ENCODE data around the gene BLM.
A peak's percentile ranks its signal among the peaks of the same experiment; 100 is the strongest.
"Not testable (repeated sequence)": the region's sequence is repeated elsewhere in the genome, so short reads cannot be mapped to it uniquely, and the experiment has no call there.

The BLM gene

DNA sequence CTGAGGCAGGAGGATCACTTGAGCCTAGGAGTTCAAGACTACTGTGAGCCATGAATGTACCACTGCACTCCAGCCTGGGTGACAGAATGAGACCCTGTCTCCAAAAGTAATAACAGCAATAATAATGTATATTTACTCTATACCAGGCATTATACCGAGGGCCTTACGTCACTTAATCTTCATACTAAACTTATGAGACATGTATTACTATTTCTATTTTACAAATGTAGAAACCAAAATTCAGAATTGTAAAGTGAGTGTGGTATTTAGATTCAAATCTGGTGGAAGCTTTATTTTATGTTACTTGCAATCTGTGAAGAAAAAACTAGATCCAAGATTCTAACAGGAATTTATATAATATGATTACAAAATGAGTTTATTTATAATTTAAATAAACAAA, 9.7 kb upstream of the BLM start:
- no peak for ATAC-seq
- Mint-ChIP-seq H3K36me3 (peaks cover 11% of the 10 kb centered on the region), H3K4me1 (peaks cover 13% of the 10 kb centered on the region), H3K27me3 (no peaks in the 10 kb centered on the region), H3K9me3 (peaks cover 3% of the 10 kb centered on the region), H3K27ac (no peak overlapping the region), H3K4me3 (no peak overlapping the region)

DNA sequence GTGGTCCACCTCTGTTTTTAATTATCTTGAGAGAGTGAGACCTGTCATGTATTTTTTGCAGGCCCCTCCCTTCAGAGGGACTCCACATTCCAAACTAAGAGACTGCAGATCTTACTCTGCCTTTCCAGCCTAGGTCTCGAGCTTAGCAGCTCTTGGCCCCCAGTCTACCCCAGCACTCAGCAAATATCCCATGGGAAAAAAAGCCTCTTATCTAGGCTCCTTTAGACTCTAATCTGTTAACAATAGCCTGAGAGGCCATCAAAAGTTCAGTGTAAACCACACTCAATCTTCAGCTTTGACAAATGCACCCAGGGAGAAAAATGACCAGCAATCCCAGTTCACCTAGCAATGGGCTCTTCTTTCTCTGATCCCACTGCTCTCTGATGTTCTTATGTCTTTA, 8.6 kb upstream of the BLM start:
- H3K27me3 Mint-ChIP-seq: no peaks in the 10 kb centered on the region
- H3K9me3 Mint-ChIP-seq: peaks cover under 1% of the 10 kb centered on the region
- H3K36me3 Mint-ChIP-seq: peaks cover 12% of the 10 kb centered on the region
- peaks cover 13% of the 10 kb centered on the region for H3K4me1 Mint-ChIP-seq
- H3K4me3 Mint-ChIP-seq: no peak overlapping the region
- no peak overlapping the region for H3K27ac Mint-ChIP-seq
- ATAC-seq: no peak

DNA sequence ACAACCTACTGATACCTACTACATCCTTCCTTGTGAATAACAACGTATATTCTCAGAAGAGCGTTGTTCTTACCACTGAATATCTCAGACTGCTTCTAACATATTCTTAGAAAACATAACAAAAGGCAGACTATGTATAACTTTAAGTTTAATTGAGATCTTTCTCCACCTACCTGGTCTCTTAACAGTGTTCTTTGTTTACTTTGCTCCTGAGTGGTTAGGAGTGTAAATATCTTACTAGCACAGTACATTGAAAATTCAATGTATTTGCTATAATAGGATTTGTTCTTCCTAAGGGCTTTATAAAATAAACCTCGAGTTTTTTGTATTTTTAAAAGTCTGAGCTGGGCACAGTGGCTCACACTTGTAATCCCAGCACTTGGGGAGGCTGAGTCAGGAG, 7.9 kb upstream of the BLM start:
- Mint-ChIP-seq H3K27ac (no peak overlapping the region), H3K9me3 (no peaks in the 10 kb centered on the region), H3K27me3 (no peaks in the 10 kb centered on the region), H3K4me1 (peaks cover 13% of the 10 kb centered on the region), H3K4me3 (no peak overlapping the region), H3K36me3 (peaks cover 12% of the 10 kb centered on the region)
- no peak for ATAC-seq

DNA sequence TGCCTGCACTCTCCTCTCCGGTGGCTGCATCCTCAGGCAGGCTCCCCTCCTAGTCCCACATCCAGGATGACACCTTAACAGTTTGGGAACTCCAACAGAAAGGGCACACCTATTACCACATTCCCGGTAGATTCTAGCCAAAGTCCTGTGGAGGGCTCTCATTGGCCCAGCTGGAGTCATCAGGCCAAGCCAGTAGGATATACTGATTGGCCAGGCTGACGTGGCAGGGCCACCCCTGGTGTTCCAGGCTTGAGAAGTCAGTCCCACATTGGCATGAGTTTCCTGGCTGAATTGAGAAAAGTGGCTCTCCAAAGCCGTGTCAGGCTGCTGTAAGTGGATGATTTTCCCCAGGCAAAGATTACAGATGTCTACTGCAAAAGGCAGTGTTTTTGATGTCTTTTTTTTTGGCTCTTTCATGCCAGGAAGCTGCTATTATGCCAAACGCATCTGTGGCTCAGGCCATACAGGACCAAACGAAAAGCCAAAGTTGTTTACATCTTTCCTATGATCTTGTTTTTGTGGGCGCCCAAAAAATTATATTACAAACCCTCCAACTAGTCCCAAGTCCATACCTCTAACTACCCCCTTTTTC, 6.6 kb upstream of the BLM start:
- Mint-ChIP-seq H3K36me3 (peaks cover 6% of the 10 kb centered on the region), H3K4me3 (no peak overlapping the region), H3K27me3 (no peaks in the 10 kb centered on the region), H3K27ac (peak overlapping the region; percentile 62), H3K9me3 (no peaks in the 10 kb centered on the region), H3K4me1 (peaks cover 13% of the 10 kb centered on the region)
- no peak for ATAC-seq

DNA sequence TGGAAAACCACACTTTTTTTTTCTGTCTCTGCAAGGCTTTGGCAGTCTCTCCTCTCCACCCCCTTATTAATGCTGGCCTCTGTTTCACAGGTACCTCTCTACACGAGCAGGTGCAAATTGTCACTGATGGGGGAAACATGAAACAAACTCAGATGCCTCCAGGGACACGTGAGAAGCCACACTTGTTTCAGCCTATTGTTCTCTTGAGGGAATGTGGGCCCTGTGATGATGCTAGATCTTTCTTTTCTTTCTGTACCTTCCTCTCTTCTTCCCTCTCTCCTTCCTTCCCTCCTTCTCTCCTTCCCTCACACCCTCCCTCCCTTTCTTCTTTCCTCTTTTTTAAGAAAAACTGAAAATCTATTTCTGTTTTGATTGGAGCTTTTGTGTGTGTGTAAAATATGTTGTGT, 5.7 kb upstream of the BLM start:
- Mint-ChIP-seq H3K27ac (peak overlapping the region; percentile 62), H3K4me1 (peaks cover 22% of the 10 kb centered on the region), H3K4me3 (no peak overlapping the region), H3K36me3 (peaks cover 6% of the 10 kb centered on the region), H3K27me3 (no peaks in the 10 kb centered on the region), H3K9me3 (no peaks in the 10 kb centered on the region)
- no peak for ATAC-seq

DNA sequence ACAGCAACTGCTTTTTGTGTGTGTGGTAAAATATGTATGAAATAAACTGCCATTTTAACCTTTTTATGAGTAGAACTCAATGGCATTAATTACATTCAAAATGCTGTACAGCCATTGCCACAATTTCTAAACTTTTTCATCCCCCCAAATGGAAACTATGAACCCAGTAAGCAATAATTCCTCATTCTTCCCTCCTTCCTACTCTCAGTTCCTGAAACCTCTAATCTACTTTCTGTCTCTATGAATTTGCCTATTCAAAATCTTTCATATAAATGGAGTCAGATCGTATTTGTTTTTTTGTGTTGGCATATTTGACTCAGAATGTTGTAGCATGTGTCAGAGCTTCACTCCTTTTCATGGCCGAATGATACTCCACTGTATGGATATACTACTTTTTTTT, 5.3 kb upstream of the BLM start:
- Mint-ChIP-seq H3K36me3 (peaks cover 6% of the 10 kb centered on the region), H3K9me3 (no peaks in the 10 kb centered on the region), H3K27me3 (no peaks in the 10 kb centered on the region), H3K27ac (peak overlapping the region; percentile 62), H3K4me1 (peaks cover 25% of the 10 kb centered on the region), H3K4me3 (no peak overlapping the region)
- ATAC-seq: peak; percentile 34

DNA sequence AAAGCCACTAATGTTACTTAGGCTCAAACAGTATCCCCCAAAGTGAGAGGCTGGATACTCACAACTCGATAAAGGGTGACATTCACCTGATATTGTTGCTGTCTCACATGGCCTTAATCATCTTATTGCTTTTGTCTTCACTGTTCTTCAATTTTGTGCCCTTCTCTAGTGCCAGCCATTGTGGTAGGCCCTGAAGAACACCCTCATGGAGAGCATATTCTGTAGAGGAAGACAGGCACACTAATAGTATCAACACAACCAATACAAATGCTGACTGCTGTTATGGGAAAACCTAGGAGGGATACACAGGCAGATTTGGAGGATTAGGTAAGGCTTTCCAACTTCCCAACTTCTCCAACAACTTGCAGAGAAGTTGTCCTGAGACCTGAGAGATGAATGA, 4.1 kb upstream of the BLM start:
- Mint-ChIP-seq H3K36me3 (peaks cover 6% of the 10 kb centered on the region), H3K4me3 (no peak overlapping the region), H3K27ac (no peak overlapping the region), H3K9me3 (no peaks in the 10 kb centered on the region), H3K27me3 (no peaks in the 10 kb centered on the region), H3K4me1 (peaks cover 33% of the 10 kb centered on the region)
- no peak for ATAC-seq

DNA sequence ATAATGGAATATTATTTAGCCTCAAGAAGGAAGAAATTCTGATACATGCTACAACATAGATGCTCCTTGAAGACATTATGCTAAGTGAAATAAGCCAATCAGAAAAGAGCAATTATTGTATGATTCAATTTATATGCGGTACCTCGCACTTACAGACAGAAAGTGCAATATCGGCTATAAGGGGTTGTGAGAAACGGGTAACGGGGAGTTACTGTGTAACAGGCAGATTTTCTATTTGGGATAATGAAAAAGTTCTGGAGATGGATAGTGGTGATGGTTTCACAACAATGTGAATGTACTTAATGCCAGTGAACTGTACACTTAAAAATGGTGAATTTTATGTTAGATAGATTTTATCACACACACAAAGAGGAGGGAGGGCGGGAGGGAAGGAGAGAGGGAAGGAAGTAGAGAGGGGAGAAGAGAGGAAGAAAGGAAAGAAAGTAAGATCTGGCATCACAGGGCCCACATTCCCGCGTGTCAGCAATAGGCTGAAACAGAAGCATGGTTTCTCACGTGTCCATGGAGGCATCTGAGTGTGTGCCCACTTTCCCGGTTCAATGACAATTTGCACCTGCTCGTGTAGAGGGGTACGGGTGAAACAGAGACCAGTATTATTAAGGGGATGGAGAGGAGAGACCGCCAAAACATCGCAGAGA, 700 bp upstream of the BLM start:
- no peaks in the 10 kb centered on the region for H3K9me3 Mint-ChIP-seq
- H3K4me1 Mint-ChIP-seq: peaks cover 36% of the 10 kb centered on the region
- no peak for ATAC-seq
- H3K36me3 Mint-ChIP-seq: peaks cover 6% of the 10 kb centered on the region
- peak overlapping the region; percentile 97 for H3K4me3 Mint-ChIP-seq
- H3K27ac Mint-ChIP-seq: peak overlapping the region; percentile 94
- H3K27me3 Mint-ChIP-seq: no peaks in the 10 kb centered on the region

DNA sequence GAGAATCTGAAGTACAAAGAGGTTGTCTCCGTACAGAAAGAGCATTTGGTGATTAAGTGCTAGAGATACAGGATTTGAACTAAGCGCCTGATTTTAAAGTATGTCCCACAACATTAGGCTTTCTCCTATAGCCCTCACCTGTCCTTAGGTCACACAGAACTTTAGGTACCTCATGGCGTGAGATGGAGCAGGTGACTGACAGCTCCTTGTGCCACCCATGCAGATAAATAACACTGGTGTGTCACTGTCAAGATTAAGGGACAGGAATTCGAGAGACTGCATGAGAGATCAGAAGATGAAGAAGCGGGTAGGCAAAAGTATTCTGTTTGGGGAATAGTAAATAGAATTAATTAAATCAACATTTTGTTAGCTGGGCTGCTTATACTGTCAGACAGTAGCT, 1.1 kb downstream of the BLM start:
- Mint-ChIP-seq H3K27ac (peak overlapping the region; percentile 94), H3K36me3 (peaks cover 4% of the 10 kb centered on the region), H3K27me3 (no peaks in the 10 kb centered on the region), H3K4me1 (peaks cover 29% of the 10 kb centered on the region), H3K4me3 (peak overlapping the region; percentile 97), H3K9me3 (no peaks in the 10 kb centered on the region)
- no peak for ATAC-seq

DNA sequence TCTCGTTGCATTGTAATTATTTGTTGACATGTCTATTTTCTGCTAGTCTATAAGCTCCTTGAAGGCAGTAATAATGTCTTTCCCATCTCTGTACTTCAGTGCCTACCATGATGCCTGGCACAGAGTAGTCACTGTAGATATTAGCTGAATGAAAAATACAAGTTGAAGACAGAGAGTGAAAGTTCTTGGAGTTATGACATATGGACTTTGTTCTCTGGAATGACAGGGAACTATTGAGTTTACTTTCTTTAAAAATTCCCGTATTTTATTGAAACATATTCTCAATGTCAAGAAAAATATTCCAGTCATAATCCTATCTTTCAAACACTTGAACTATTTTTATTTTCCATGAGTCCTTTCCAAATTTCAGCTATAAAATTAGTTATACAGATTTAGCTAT, 3.0 kb downstream of the BLM start:
- Mint-ChIP-seq H3K4me3 (no peak overlapping the region), H3K27ac (no peak overlapping the region), H3K36me3 (peaks cover 11% of the 10 kb centered on the region), H3K9me3 (no peaks in the 10 kb centered on the region), H3K27me3 (no peaks in the 10 kb centered on the region), H3K4me1 (peaks cover 38% of the 10 kb centered on the region)
- ATAC-seq: no peak

DNA sequence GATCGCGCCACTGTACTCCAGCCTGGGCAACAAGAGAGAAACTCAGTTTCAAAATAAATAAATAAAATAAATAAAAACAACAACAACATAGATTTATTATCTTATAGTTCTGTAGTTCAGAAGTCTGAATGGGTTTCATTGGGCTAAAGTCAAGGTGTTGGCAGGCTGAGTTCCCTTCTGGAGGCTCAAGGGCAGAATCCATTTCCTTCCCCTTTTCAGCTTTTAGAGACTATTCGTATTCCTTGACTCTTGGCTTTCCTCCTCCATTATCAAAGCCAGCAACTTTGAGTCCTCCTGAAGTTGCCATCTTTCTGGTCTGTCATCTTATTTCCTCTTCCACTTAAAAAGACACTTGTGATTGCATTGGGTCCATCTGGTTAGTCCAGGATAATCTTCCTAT, 12.1 kb downstream of the BLM start:
- Mint-ChIP-seq H3K9me3 (no peaks in the 10 kb centered on the region), H3K27me3 (no peaks in the 10 kb centered on the region), H3K4me3 (no peak overlapping the region), H3K4me1 (peaks cover 11% of the 10 kb centered on the region), H3K27ac (no peak overlapping the region), H3K36me3 (peaks cover 35% of the 10 kb centered on the region)
- ATAC-seq: no peak

DNA sequence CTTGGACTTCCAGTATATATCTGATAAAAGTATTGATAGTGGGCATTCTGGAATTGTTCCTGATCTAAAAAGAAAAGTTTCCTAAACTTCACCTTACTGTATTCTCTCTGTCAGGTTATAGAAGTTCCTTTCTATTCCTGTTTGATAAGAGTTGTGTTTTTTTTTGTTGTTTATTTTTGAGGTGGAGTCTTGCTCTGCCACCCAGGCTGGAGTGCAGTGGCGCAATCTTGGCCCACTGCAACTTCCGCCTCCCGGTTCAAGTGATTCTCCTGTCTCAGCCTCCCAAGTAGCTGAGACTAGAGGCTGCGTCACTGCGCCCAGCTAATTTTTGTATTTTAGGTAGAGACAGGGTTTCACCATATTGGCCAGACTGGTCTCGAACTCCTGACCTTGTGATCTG, 13.1 kb downstream of the BLM start:
- Mint-ChIP-seq H3K4me1 (peaks cover under 1% of the 10 kb centered on the region), H3K36me3 (peaks cover 28% of the 10 kb centered on the region), H3K27ac (no peak overlapping the region), H3K4me3 (no peak overlapping the region), H3K27me3 (no peaks in the 10 kb centered on the region), H3K9me3 (no peaks in the 10 kb centered on the region)
- ATAC-seq: no peak

DNA sequence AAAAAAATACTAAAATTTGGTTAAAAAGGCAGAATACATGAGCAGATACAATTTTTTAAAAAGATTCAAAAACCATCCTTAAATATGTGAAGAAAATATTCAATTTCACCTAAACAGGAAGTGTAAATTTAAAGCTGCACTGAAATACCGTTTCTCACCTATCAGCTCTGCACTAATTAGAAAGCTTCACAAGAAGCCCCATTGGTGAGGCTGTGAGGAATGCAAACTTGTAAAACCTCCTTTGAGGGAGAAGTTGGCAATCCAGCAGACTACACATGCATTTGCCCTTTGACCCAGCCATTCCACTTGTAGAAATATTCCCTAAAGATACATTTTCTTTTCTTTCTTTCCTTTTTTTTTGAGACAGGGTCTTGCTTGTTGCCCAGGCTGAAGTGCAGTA, 18.8 kb downstream of the BLM start:
- Mint-ChIP-seq H3K27me3 (no peaks in the 10 kb centered on the region), H3K4me1 (peaks cover 7% of the 10 kb centered on the region), H3K36me3 (peaks cover 28% of the 10 kb centered on the region), H3K27ac (no peak overlapping the region), H3K9me3 (peaks cover 3% of the 10 kb centered on the region), H3K4me3 (no peak overlapping the region)
- no peak for ATAC-seq

DNA sequence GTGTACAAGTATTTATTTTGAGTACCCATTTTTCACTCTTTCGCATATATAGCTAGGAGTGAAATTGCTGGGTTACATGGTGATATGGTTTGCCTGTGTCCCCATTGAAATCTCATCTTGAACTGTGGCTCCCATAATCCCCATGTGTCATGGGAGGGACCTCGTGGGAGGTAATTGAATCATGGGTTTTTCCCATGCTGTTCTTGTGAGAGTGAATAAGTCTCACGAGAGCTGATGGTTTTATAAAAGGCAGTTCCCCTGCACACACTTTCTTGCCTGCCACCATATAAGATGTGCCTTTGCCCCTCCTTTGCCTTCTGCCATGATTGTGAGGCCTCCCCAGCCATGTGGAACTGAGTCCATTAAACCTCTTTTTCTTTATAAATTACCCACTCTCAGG, 23.4 kb downstream of the BLM start:
- not testable (repeated sequence) for H3K27me3 Mint-ChIP-seq, ATAC-seq, H3K4me3 Mint-ChIP-seq, H3K27ac Mint-ChIP-seq, H3K9me3 Mint-ChIP-seq, H3K4me1 Mint-ChIP-seq
- peaks cover 24% of the 10 kb centered on the region for H3K36me3 Mint-ChIP-seq

DNA sequence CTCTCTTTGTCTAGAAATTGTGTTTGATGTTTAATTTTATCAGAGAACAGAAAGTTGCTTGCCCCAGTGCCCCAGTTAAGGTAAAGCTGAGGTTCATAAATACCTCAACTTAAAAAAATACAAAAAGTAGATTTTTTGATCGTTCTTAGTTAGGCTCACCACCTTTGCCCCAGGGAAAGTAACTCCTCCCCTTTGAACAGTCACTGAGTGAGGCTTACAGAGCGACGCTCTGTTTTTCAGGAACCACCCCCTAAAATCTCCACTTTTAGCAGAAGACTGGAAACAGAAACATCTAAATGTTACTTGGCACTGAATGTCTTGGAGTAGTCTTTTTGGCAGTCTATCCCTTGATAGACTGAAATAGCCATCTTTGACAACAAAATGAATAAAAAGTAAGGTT, 24.9 kb downstream of the BLM start:
- H3K9me3 Mint-ChIP-seq: peaks cover 7% of the 10 kb centered on the region
- no peak overlapping the region for H3K27ac Mint-ChIP-seq
- H3K4me3 Mint-ChIP-seq: no peak overlapping the region
- H3K27me3 Mint-ChIP-seq: no peaks in the 10 kb centered on the region
- peaks cover 7% of the 10 kb centered on the region for H3K4me1 Mint-ChIP-seq
- H3K36me3 Mint-ChIP-seq: peaks cover 18% of the 10 kb centered on the region
- ATAC-seq: no peak

DNA sequence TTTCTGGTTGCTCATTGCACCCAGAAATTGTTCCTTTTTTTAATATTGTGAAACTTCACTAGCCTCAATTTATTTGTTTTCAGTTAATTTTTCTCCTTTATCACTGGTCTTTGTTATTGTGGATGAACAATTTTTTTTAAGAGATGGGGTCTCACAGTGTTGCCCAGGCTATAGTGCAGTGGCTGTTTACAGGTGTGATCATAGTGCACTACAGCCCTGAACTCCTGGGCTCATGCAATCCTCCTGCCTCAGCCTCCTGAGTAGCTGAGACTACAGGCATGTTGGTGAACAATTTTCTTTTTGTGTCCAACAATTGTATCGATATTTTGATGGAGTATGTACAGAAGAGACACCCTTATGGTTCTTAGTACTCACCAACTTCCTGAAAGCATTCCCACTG, 26.3 kb downstream of the BLM start:
- Mint-ChIP-seq H3K9me3 (peaks cover 7% of the 10 kb centered on the region), H3K27me3 (no peaks in the 10 kb centered on the region), H3K36me3 (peaks cover 19% of the 10 kb centered on the region), H3K4me1 (no peaks in the 10 kb centered on the region), H3K27ac (no peak overlapping the region), H3K4me3 (no peak overlapping the region)
- ATAC-seq: no peak
